Measurements from ENCODE around the gene DTHD1. TPM values are rescaled to one million over a fixed set of nuclear protein-coding genes. Genes with fewer than 3 reads are reported as not detected.

DTHD1 gene
- total RNA-seq, 1 donor from 2014 or later: 0.55 TPM

DNA sequence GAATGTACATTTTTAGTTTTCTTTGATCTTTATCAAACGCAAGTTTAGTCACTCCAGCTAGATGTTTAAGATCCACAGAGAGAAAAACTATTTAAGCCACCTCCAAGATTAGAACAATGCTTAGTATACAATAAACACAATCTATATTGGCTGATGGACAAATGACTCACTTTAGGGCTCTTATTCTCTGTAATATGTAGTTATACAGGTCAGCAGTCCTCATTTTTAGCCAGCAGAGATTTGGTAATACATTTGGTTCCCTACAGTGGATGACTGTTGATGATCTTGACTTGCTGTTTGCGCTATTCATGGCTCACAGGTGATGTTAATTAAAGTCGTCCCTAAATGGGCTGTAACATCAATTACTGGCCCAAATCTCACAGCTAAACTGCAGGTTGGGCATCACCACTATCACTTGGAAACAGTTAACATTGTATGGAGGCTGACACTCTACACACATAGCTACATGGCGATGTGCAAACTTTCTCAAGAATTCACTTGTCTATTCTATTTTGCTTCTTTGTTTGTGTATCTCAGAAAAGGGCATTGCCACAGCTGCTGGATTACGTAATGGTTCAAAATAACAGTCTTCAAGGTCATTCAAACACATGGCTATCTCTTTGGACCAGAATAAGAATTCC is 11.8 kb upstream of the DTHD1 start:
- intact Hi-C loops (cut with DNase I): no loop called here
- no peaks in the 10 kb centered on the region for H3K27me3 ChIP-seq
- DNase-seq: no peak
- H3K36me3 ChIP-seq: no peaks in the 10 kb centered on the region
- no peaks in the 10 kb centered on the region for H3K9me3 ChIP-seq
- no peaks in the 10 kb centered on the region for H3K4me1 ChIP-seq
- no peak overlapping the region for H3K27ac ChIP-seq
- no peak for ATAC-seq
- H3K4me3 ChIP-seq: no peak overlapping the region
- TF ChIP-seq, protein P1, sequence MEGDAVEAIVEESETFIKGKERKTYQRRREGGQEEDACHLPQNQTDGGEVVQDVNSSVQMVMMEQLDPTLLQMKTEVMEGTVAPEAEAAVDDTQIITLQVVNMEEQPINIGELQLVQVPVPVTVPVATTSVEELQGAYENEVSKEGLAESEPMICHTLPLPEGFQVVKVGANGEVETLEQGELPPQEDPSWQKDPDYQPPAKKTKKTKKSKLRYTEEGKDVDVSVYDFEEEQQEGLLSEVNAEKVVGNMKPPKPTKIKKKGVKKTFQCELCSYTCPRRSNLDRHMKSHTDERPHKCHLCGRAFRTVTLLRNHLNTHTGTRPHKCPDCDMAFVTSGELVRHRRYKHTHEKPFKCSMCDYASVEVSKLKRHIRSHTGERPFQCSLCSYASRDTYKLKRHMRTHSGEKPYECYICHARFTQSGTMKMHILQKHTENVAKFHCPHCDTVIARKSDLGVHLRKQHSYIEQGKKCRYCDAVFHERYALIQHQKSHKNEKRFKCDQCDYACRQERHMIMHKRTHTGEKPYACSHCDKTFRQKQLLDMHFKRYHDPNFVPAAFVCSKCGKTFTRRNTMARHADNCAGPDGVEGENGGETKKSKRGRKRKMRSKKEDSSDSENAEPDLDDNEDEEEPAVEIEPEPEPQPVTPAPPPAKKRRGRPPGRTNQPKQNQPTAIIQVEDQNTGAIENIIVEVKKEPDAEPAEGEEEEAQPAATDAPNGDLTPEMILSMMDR (IDR thresholded peaks at IDR 0.05): no peak

- H3K36me3 ChIP-seq: no peaks in the 10 kb centered on the region
- no peaks in the 10 kb centered on the region for H3K27me3 ChIP-seq
- ATAC-seq: no peak
- TF ChIP-seq, protein P1 (IDR thresholded peaks at IDR 0.05): no peak
- DNase-seq: no peak
- H3K4me3 ChIP-seq: no peak overlapping the region
- H3K27ac ChIP-seq: no peak overlapping the region
- no peaks in the 10 kb centered on the region for H3K9me3 ChIP-seq
- no peaks in the 10 kb centered on the region for H3K4me1 ChIP-seq
- intact Hi-C loops (cut with DNase I): no loop called here
Measured at GRCh38 chr4:36273276-36273675, 8.1 kb upstream of the DTHD1 start.

GRCh38 chr4:36274158-36274557 is 7.3 kb upstream of the DTHD1 start:
- H3K4me1 ChIP-seq: no peaks in the 10 kb centered on the region
- no peaks in the 10 kb centered on the region for H3K9me3 ChIP-seq
- no peak overlapping the region for H3K27ac ChIP-seq
- H3K27me3 ChIP-seq: no peaks in the 10 kb centered on the region
- TF ChIP-seq, protein P1 (IDR thresholded peaks at IDR 0.05): no peak
- intact Hi-C loops (cut with DNase I): no loop called here
- ATAC-seq (peak; percentile 71), DNase-seq (no peak)
- no peak overlapping the region for H3K4me3 ChIP-seq
- no peaks in the 10 kb centered on the region for H3K36me3 ChIP-seq

DNA sequence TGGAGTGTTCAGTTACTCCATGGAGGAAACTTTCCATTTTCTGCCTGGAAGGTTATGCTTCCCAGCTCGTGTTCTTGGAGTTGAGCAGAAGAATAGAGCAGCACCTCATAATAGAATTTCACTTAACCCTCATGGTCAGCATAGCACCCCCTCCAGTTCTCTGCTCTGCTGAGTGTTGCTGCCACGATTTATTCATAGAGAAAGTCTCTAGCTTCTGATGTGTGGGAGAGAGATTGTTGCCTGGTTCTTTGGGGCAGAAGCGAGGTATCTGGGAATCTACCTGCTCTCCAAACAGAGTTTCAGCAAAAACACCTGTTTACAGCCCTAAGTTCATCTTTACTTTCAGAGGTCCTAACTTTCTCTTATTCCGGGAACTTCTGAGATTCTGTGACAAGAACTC is 3.9 kb upstream of the DTHD1 start:
- intact Hi-C loops (cut with DNase I): no loop called here
- TF ChIP-seq, protein P1 (IDR thresholded peaks at IDR 0.05): no peak
- Histone ChIP-seq H3K9me3 (no peaks in the 10 kb centered on the region), H3K27me3 (no peaks in the 10 kb centered on the region), H3K27ac (no peak overlapping the region), H3K4me1 (no peaks in the 10 kb centered on the region), H3K36me3 (no peaks in the 10 kb centered on the region), H3K4me3 (no peak overlapping the region)
- DNase-seq (no peak), ATAC-seq (no peak)

DNA sequence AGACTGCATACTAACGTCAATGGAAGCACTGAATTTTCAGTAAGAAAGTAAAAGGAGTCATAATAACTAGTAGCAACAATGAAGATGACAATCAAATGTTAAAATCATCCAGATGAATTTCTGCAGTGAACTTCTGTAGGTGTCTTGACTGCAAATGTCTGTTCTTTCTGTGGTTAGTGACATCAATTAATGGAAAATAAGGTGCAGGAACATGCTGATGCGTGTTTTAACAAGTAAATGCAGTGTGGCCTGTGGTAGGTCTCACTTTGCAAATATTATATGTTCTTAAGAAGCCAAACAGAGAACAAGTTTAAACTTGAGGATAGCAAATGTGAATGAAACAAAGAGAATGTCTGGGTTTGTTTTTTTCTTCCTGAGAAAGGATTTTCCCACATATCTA is 2.6 kb upstream of the DTHD1 start:
- ATAC-seq (no peak), DNase-seq (no peak)
- Histone ChIP-seq H3K27ac (no peak overlapping the region), H3K27me3 (no peaks in the 10 kb centered on the region), H3K4me3 (no peak overlapping the region), H3K36me3 (no peaks in the 10 kb centered on the region), H3K9me3 (no peaks in the 10 kb centered on the region), H3K4me1 (no peaks in the 10 kb centered on the region)
- TF ChIP-seq, protein P1 (IDR thresholded peaks at IDR 0.05): no peak
- intact Hi-C loops (cut with DNase I): no loop called here

GRCh38 chr4:36280555-36280954 is 861 bp upstream of the DTHD1 start:
- TF ChIP-seq, protein P1 (IDR thresholded peaks at IDR 0.05): no peak
- Histone ChIP-seq H3K4me1 (no peaks in the 10 kb centered on the region), H3K4me3 (no peak overlapping the region), H3K9me3 (no peaks in the 10 kb centered on the region), H3K36me3 (no peaks in the 10 kb centered on the region), H3K27me3 (no peaks in the 10 kb centered on the region), H3K27ac (no peak overlapping the region)
- DNase-seq (no peak), ATAC-seq (peak; percentile 97)
- intact Hi-C loops (cut with DNase I): no loop called here
